ENCODE results near the gene ASB13.

Gene ASB13

GRCh38 chr10:5666008-5666840 is at the start of gene ASB13:
ASB13 (minus strand) TSS chr10:5666595; CDS start chr10:5666551, 44 bp downstream.
- DNase-seq (ENCODE audit: low read depth in 2 of 2), result peak; percentile 8 to 42

DNA sequence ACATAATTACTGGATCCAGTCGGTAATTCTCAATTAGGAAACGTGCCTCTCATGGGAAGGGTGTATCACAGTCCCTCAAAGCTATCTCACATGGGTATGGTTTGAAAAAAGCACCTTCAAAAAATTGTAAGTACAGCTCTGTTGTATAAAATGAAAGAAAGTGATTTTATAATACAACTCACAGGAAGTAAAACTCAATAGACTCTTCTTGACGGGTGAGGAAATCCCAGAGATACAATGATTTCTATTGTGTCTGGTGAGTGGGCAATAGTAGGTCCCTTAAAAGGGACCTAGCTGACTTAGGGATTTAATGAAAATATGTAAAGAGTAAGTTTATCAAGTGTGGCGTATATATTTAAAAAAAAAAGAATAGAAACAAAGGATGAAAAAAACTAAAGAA is 45.2 kb upstream of the ASB13 start:
- no peak for DNase-seq (ENCODE audit: low read depth in 2 of 2)

DNA sequence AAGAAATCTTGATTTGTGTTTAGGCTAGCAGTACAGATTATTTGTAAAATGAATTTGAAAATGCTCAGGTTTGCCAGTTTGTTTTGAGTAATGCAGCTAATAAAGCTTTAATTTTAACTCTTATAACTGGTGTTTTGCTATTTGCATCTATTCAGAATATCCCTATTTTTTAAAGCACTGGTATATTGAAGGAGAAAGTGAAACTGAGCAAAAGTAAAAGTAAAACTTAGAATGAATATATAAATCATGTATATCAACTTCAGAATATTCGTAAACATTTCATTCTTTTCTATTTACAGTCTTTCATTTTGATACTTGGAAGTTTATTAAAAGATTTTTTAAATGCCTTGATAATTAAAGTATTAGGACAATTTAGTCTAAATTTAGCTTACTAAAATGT is 44.5 kb upstream of the ASB13 start:
- DNase-seq (ENCODE audit: low read depth in 2 of 2), result no peak

- no peak for DNase-seq (ENCODE audit: low read depth in 2 of 2)
Measured at GRCh38 chr10:5709865-5710264, 43.5 kb upstream of the ASB13 start.

- DNase-seq (ENCODE audit: low read depth in 2 of 2), result no peak
Measured at GRCh38 chr10:5708356-5708755, 42.0 kb upstream of the ASB13 start.

DNA sequence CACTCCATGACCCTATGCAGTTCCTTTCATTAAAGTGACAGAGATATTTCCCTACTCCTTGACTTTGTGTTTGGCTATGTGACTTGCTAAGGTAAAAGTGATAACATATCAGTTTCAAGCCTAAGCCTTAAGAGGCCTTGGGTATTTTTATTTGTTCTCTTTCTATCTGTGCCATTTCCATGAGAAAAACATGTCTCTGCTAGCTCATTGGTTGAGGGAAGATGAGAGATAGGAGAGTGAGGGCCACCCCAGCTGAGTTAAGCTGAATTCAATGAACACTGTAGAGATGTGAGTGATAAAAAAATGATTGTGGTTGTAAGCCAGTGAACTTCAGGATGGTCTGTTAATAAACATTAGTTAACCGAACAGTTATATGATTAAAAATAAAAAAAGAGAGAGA is 31.7 kb upstream of the ASB13 start:
- DNase-seq (ENCODE audit: low read depth in 2 of 2), result no peak

- no peak for DNase-seq (ENCODE audit: low read depth in 2 of 2)
Measured at GRCh38 chr10:5697342-5697741, 30.9 kb upstream of the ASB13 start.

- DNase-seq (ENCODE audit: low read depth in 2 of 2), result no peak
Measured at GRCh38 chr10:5694573-5694972, 28.2 kb upstream of the ASB13 start.

GRCh38 chr10:5692461-5693358 is 26.3 kb upstream of the ASB13 start:
- DNase-seq (ENCODE audit: low read depth in 2 of 2), result peak in 1 of 2 experiments; percentile 46

DNA sequence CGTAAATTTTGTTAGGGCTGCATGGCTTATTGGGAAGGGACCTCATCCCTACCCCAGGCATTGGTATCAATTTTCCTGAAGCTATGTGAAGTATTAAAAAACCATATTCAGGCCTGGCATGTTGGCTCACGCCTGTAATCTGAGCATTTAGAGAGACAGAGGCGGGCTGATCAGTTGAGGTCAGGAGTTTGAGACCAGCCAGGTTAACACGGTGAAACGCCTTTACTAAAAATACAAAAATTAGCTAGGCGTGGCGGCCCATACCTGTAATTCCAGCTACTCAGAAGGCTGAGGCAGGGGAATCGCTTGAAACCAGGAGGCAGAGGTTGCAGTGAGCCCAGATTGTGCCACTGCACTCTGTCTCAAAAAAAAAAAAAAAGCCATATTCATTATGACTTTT is 25.4 kb upstream of the ASB13 start:
- no peak for DNase-seq (ENCODE audit: low read depth in 2 of 2)

DNA sequence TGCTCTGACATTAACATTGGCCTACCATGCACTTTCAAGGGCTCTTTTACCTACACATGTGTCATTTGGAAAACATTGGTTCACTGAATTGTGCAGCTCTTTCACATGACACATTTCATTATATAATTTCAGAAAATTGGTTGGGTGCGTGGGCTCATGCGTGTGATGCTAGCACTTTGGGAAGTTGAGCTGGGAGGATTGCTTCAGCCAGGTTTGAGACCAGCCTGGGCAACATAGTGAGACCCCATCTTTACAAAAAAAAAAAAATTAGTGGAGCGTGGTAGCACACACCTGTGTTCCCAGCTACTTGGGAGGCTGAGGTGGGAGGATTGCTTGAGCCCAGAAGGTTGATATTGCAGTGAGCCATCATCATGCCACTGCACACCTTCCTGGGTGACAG is 22.2 kb upstream of the ASB13 start:
- DNase-seq (ENCODE audit: low read depth in 2 of 2), result no peak

DNA sequence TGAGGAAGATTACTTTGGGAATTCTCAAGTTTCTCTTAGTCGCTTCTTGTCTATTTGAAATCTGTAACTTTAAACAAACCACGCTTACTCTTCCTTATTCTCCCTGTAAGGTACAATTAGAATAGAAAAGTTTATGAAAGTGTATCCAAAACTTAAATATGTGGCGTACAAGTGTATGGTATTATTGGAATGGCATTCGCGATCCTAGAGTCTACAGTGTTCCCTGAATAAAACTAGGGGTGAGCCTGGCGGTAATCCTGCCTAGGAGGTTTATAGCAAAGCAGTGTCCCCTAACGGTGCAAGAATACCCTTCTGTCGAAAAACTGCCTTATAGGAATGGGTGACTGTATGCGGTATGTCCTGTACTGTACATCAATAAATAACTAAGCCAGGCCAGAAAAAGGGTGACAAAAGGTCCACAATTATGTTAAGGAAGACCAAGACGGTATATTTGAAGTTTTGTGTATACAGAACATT is 19.4 kb upstream of the ASB13 start:
- DNase-seq (ENCODE audit: low read depth in 2 of 2), result no peak

DNA sequence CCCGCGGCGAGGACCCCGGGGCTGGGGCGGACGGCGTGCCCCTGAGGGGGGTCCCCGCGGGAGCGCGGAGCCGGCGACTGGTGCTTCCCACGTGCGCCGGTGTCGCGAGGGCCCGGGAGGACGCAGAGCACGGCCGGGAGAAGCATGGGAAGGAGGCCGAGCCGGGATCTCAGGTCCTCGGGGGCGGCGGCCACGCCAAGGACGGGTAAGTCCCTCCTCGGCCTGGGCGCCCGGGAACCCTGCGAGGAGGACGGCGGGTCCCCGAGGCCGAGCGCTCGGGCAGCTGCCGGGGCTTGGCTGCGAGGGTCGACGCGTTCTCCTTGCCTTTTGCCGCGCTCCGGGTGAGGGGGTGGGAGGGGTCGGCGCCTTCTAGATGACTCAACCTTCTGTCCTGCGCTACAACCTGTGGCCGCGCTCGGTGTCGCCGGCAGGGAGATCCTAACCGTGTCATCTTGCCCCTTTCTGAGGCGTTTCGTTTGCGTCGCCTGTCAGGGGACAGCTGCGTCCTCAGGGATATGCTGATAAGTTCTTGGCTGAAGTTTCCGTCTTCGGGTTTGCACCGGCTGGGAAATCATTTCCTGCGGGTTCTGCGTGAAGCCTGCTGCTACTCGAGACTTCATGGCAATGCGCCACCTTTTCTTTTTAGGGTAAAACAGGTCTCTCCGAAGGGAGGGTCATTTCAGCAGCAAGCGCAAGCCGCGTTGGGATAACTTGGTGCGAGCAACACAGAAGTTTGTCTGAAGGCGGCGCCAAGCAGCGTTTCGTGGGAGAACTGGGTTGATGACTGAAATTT is 18.8 kb upstream of the ASB13 start:
- DNase-seq (ENCODE audit: low read depth in 2 of 2), result peak; percentile 34 to 60

- DNase-seq (ENCODE audit: low read depth in 2 of 2), result peak; percentile 94
Measured at GRCh38 chr10:5684318-5684970, 18.0 kb upstream of the ASB13 start, which contains the start of gene TASOR2. TASOR2 (plus strand) TSS chr10:5684838; CDS start chr10:5720643, 35,805 bp downstream.

GRCh38 chr10:5683065-5683464 is 16.7 kb upstream of the ASB13 start:
- no peak for DNase-seq (ENCODE audit: low read depth in 2 of 2)

- no peak for DNase-seq (ENCODE audit: low read depth in 2 of 2)
Measured at GRCh38 chr10:5681930-5682329, 15.5 kb upstream of the ASB13 start.

- DNase-seq (ENCODE audit: low read depth in 2 of 2), result no peak
Measured at GRCh38 chr10:5679606-5680005, 13.2 kb upstream of the ASB13 start.

GRCh38 chr10:5679037-5679435 is 12.6 kb upstream of the ASB13 start:
- no peak for DNase-seq (ENCODE audit: low read depth in 2 of 2)

DNA sequence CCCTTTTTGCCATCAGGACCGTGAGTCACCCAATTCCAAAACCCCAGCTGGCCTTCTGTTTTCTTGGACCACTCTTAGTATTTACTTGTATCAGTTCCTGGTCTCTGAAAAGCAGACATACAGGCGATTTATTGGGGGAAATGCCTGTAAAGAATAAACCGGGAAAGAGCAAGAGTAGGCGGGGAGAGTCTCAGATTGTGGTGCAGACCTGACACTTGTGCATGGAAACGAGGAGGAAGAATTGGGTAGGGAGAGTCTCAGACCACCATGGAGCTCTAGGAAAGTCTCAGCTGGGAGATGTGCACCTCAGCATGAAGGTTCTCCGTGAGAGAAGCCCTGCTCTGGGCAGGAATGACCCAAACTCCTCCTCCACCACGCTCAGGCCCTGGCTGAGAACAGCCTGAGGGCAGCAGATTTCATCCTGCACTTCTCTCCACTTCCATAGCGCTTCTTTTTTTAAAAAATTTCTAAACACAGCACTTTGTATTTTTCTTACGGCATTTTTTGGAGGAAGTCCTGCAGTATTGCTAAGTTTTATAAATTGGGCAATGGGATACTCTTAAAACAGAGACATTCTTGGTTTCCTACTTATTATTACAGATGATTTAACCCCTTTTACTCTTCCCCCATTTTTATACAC is 12.1 kb upstream of the ASB13 start:
- no peak for DNase-seq (ENCODE audit: low read depth in 2 of 2)

DNA sequence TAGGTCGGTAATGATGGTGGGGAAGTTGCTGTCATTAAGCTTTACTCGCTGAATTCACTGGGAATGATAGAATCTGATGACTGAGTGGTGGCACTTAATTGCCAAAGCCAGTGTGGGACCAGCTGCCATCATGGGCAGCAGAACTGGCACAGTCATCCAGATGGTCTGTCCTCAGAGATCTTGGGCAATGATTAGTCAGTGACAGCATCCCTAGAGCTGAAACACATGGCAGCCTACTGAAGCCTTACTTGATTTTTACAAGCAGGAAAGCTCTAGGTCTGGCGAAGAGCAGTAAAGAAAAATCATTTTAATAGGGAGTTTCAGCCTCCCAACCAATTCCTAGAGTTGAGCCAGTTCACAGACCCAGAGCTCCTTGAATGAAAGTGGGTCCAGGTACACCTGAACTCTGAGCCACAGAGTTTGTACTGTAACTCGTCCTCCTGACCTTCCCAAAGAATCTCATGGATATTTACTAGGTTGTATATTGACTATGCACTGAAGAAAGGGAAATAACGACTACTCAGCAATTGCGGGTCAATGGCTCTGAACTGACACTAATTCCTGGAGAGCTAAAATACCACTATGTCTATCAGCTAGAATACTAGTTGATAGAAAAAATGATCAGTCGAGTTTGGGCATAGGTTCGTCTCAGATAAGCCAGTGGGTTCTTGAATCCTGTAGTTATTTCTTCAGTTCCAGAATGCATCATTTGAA is 4.4 kb upstream of the ASB13 start:
- no peak for DNase-seq (ENCODE audit: low read depth in 2 of 2)
